ENCODE measurements around the gene AEN. TPM values are rescaled to one million over a fixed set of nuclear protein-coding genes. Genes with fewer than 3 reads are reported as not detected.

Gene AEN
- total and polyA plus RNA-seq, 2 of the 8 experiments (the other 6 are each of a cell fraction or from before 2014, with no cell fraction given): 112 to 122 TPM

GRCh38 chr15:88621789-88622604 lies 857 bp downstream of the AEN start:
- Histone ChIP-seq H2BK20ac (ENCODE audit: low read length) (no peak overlapping the region), H3K18ac (ENCODE audit: extremely low read depth, low read length) (peak overlapping the region; percentile 97), H2AK5ac (ENCODE audit: low read depth, low read length) (0 out of 2 replicates have a peak overlapping the region, but pooled peaks have one; percentile 77), H2AFZ (ENCODE audit: low read length) (no peak overlapping the region), H3K27ac (ENCODE audit: low read depth, low read length) (peak overlapping the region; percentile 92), H4K91ac (replicated peaks; ENCODE audit: insufficient read length, low read length) (peak overlapping the region; percentile 98), H4K8ac (ENCODE audit: extremely low read depth, insufficient read depth, low read length) (peak overlapping the region; percentile 94; the same call in 1 of the 2 replicates), H3K9ac (replicated peaks in 1 of 4; ENCODE audit: extremely low read depth in 1 of 4, low read depth in 3 of 4, low read length in 3 of 4) (peak overlapping the region; percentile 92 to 95 (median 95)), H2BK15ac (ENCODE audit: low read length) (0 out of 2 replicates have a peak overlapping the region, but pooled peaks have one; percentile 40), H3K4me3 (ENCODE audit: extremely low read depth in 1 of 4, insufficient read depth in 2 of 4, low read depth in 3 of 4, low read length in 4 of 4) (peak overlapping the region; percentile 81 to 99 (median 97)), H2BK120ac (replicated peaks; ENCODE audit: low read depth, low read length) (peak overlapping the region; percentile 76), H3K36me3 (ENCODE audit: control insufficient read depth in 2 of 4, insufficient read depth in 4 of 4, low read length in 3 of 4) (peaks cover 11 to 28% (median 19%) of the 10 kb centered on the region in 4 experiments), H3K9me3 (ENCODE audit: insufficient read depth in 2 of 2, low read depth in 1 of 2, low read length in 1 of 2) (no peaks in the 10 kb centered on the region), H2BK12ac (ENCODE audit: low read depth, low read length) (no peak overlapping the region), H4K5ac (ENCODE audit: insufficient read length, low read depth, low read length) (peak overlapping the region; percentile 82), H3K79me1 (ENCODE audit: low read depth, low read length) (peaks cover 7% of the 10 kb centered on the region; the same call in 1 of the 2 replicates), H3K4me2 (ENCODE audit: insufficient read depth in 1 of 2, low read depth in 2 of 2, low read length in 2 of 2) (peak overlapping the region; percentile 85 to 93), H3K14ac (ENCODE audit: insufficient read length) (peak overlapping the region; percentile 56), H2BK5ac (ENCODE audit: low read depth, low read length) (peak overlapping the region; percentile 99), H3K4me1 (replicated peaks in 1 of 4; ENCODE audit: control insufficient read depth in 3 of 4, insufficient read depth in 4 of 4, low read length in 3 of 4) (peaks cover 14 to 27% (median 16%) of the 10 kb centered on the region in 4 experiments), H3K27me3 (replicated peaks in 1 of 4; ENCODE audit: control insufficient read depth in 3 of 4, extremely low read depth in 1 of 4, insufficient read depth in 3 of 4, low read length in 3 of 4) (no peaks in the 10 kb centered on the region), H3K4ac (replicated peaks; ENCODE audit: insufficient read length, low read depth, low read length) (peak overlapping the region; percentile 99), H3K79me2 (ENCODE audit: control insufficient read depth in 1 of 2, insufficient read depth in 2 of 2, low read length in 2 of 2) (peaks cover 50 to 58% of the 10 kb centered on the region in 2 experiments), H4K20me1 (replicated peaks in 1 of 2; ENCODE audit: control insufficient read depth in 1 of 2, insufficient read depth in 2 of 2, low read length in 2 of 2) (peaks cover 38 to 40% of the 10 kb centered on the region in 2 experiments), H3K56ac (replicated peaks; ENCODE audit: insufficient read length, low read depth, low read length) (peak overlapping the region; percentile 88), H3K23me2 (ENCODE audit: low read depth, low read length) (peaks cover 19% of the 10 kb centered on the region), H3K23ac (ENCODE audit: insufficient read length) (no peak overlapping the region)
- 0 out of 2 replicates have a peak, but pooled peaks have one; percentile 8 for TF ChIP-seq POLR2AphosphoS5 (IDR thresholded peaks at IDR 0.05; ENCODE audit: low read depth, low read length)
- TF ChIP-seq CEBPB (IDR thresholded peaks at IDR 0.05; ENCODE audit: low read depth, low read length): peak; percentile 58
- TF ChIP-seq SAP30 (IDR thresholded peaks at IDR 0.05; ENCODE audit: insufficient read depth, insufficient replicate concordance, low read length): peak; percentile 70
- TF ChIP-seq PHF8 (conservative IDR thresholded peaks at IDR 0.05; ENCODE audit: low read depth, low read length): no peak
- DNase-seq (ENCODE audit: low read depth in 1 of 2, low spot score in 2 of 2): no peak
- ChIA-PET CTCF (ENCODE audit: partially characterized antibody) (interaction anchor here (1.1 to 1.5 kb wide), 3 partner anchors 11 to 172 kb away, joined by 3 to 4 read pairs (median 3); partner anchors contain the start of gene MRPS11), POLR2A (ENCODE audit: partially characterized antibody) (interaction anchor here (0.8 to 4.5 kb wide), 11 partner anchors 9 to 154 kb away, joined by 3 to 38 read pairs (median 6); partner anchors contain the start of genes ISG20 and MRPS11)
- no peak for FAIRE-seq
- 4% methylated on average over 17 of the region's 17 CpGs; no CpG with 5 or more reads in 1 of the 2 experiments for WGBS, 2 experiments (ENCODE audit: extremely low coverage in 1 of 2, insufficient coverage in 1 of 2, insufficient read length in 1 of 2, insufficient replicate concordance in 2 of 2, low coverage in 1 of 2, low lambda C conversion rate in 2 of 2, missing lambda C conversion rate in 1 of 2)
